Activated CD4-positive, alpha-beta T cell treated with anti-CD3 and anti-CD28 coated beads, Interleukin-2, amount 10 ng/mL, durations not matched to agents 24 days and 14 days (primary cell): ENCODE measurements around the gene IL20RB. TPM values are rescaled to one million over a fixed set of nuclear protein-coding genes. Genes with fewer than 3 reads are reported as not detected.
"Not testable (repeated sequence)": the region's sequence is repeated elsewhere in the genome, so short reads cannot be mapped to it uniquely, and the experiment has no call there.

Experiments used
- DNase-seq: peaks from one replicate; pipeline ENCODE4 v3.0.0; 2022
- H3K27ac Mint-ChIP-seq: one replicate; pipeline ENCODE4 v1.8.0; 2022; ENCODE audit warnings: mild to moderate bottlenecking, mixed read lengths
- H3K27me3 Mint-ChIP-seq: one replicate; pipeline ENCODE4 v1.8.0; 2022; ENCODE audit warnings: mixed read lengths
- H3K36me3 Mint-ChIP-seq: one replicate; pipeline ENCODE4 v1.8.0; 2022; ENCODE audit warnings: low read depth, mild to moderate bottlenecking, mixed read lengths
- H3K4me1 Mint-ChIP-seq: one replicate; pipeline ENCODE4 v1.8.0; 2021; ENCODE audit warnings: mixed read lengths
- H3K4me3 Mint-ChIP-seq: one replicate; pipeline ENCODE4 v1.8.0; 2022; ENCODE audit warnings: mild to moderate bottlenecking, moderate library complexity, mixed read lengths
- H3K9me3 Mint-ChIP-seq: one replicate; pipeline ENCODE4 v1.8.0; 2021; ENCODE audit warnings: mixed read lengths
- intact Hi-C: fragments of 100-400 bp; cut with micrococcal nuclease; formaldehyde crosslinking; loops from one replicate; pipeline ENCODE4 v1.15.1; 2023
- total RNA-seq: library from RNA; stranded (reverse); gene quantifications from 2 replicates; pipeline ENCODE4 v1.2.3, GENCODE V29; 2022

IL20RB gene
- total RNA-seq, 1 donor from 2014 or later, result 1.8 TPM

GRCh38 chr3:136982033-136982432, 24.2 kb downstream of the IL20RB start:
- no peaks in the 10 kb centered on the region for H3K4me1 Mint-ChIP-seq
- no peaks in the 10 kb centered on the region for H3K36me3 Mint-ChIP-seq
- H3K27ac Mint-ChIP-seq, result no peak overlapping the region
- peaks cover under 1% of the 10 kb centered on the region for H3K9me3 Mint-ChIP-seq
- H3K4me3 Mint-ChIP-seq, result no peak overlapping the region
- intact Hi-C loops, result no loop called here
- no peak for DNase-seq
- no peaks in the 10 kb centered on the region for H3K27me3 Mint-ChIP-seq

- intact Hi-C loops, result no loop called here
- Mint-ChIP-seq H3K27me3 (no peaks in the 10 kb centered on the region), H3K27ac (no peak overlapping the region), H3K36me3 (no peaks in the 10 kb centered on the region), H3K4me3 (no peak overlapping the region), H3K4me1 (no peaks in the 10 kb centered on the region), H3K9me3 (no peaks in the 10 kb centered on the region)
- no peak for DNase-seq
These were observed 24.8 kb downstream of the IL20RB start for GRCh38 chr3:136982520-136983138.

GRCh38 chr3:136984837-136985236, 27.1 kb downstream of the IL20RB start:
- H3K36me3 Mint-ChIP-seq, result no peaks in the 10 kb centered on the region
- intact Hi-C loops, result no loop called here

GRCh38 chr3:136987398-136987980, 29.7 kb downstream of the IL20RB start:
- H3K9me3 Mint-ChIP-seq, intact Hi-C loops, DNase-seq, H3K4me1 Mint-ChIP-seq, H3K27ac Mint-ChIP-seq, H3K27me3 Mint-ChIP-seq, H3K36me3 Mint-ChIP-seq, H3K4me3 Mint-ChIP-seq: not testable (repeated sequence)

More at GRCh38 chr3:136984837-136985236, 27.1 kb downstream of the IL20RB start:
- Mint-ChIP-seq H3K9me3 (no peaks in the 10 kb centered on the region), H3K4me3 (no peak overlapping the region), H3K27ac (no peak overlapping the region), H3K4me1 (no peaks in the 10 kb centered on the region), H3K27me3 (no peaks in the 10 kb centered on the region)
- DNase-seq, result peak; percentile 46

- no peaks in the 10 kb centered on the region for H3K9me3 Mint-ChIP-seq
- H3K27ac Mint-ChIP-seq, result no peak overlapping the region
- no peaks in the 10 kb centered on the region for H3K4me1 Mint-ChIP-seq
- intact Hi-C loops, result no loop called here
- no peaks in the 10 kb centered on the region for H3K27me3 Mint-ChIP-seq
- peak; percentile 40 for DNase-seq
- H3K4me3 Mint-ChIP-seq, result no peak overlapping the region
- H3K36me3 Mint-ChIP-seq, result no peaks in the 10 kb centered on the region
These were observed 30.9 kb downstream of the IL20RB start for GRCh38 chr3:136988651-136989050.

GRCh38 chr3:136989781-136990524, 32.2 kb downstream of the IL20RB start:
- H3K27me3 Mint-ChIP-seq, result no peaks in the 10 kb centered on the region
- no peaks in the 10 kb centered on the region for H3K36me3 Mint-ChIP-seq
- H3K4me1 Mint-ChIP-seq, result peaks cover 1% of the 10 kb centered on the region
- no peaks in the 10 kb centered on the region for H3K9me3 Mint-ChIP-seq
- H3K4me3 Mint-ChIP-seq, result no peak overlapping the region
- no peak overlapping the region for H3K27ac Mint-ChIP-seq
- intact Hi-C loops, result no loop called here
- peak; percentile 50 for DNase-seq

GRCh38 chr3:136990826-136991225, 33.0 kb downstream of the IL20RB start:
- Mint-ChIP-seq H3K9me3 (no peaks in the 10 kb centered on the region), H3K4me3 (no peak overlapping the region), H3K27me3 (no peaks in the 10 kb centered on the region), H3K36me3 (no peaks in the 10 kb centered on the region), H3K27ac (no peak overlapping the region), H3K4me1 (peaks cover 5% of the 10 kb centered on the region)
- intact Hi-C loops, result no loop called here
- DNase-seq, result peak; percentile 46

GRCh38 chr3:136992115-136992514, 34.3 kb downstream of the IL20RB start:
- intact Hi-C loops, result no loop called here
- peak; percentile 51 for DNase-seq
- Mint-ChIP-seq H3K36me3 (no peaks in the 10 kb centered on the region), H3K27ac (no peak overlapping the region), H3K9me3 (no peaks in the 10 kb centered on the region), H3K27me3 (no peaks in the 10 kb centered on the region), H3K4me1 (peaks cover 5% of the 10 kb centered on the region), H3K4me3 (no peak overlapping the region)

- Mint-ChIP-seq H3K36me3 (no peaks in the 10 kb centered on the region), H3K4me1 (peaks cover 5% of the 10 kb centered on the region), H3K27ac (no peak overlapping the region), H3K27me3 (no peaks in the 10 kb centered on the region), H3K9me3 (no peaks in the 10 kb centered on the region), H3K4me3 (no peak overlapping the region)
- intact Hi-C loops, result no loop called here
- DNase-seq, result peak; percentile 51
These were observed 37.2 kb downstream of the IL20RB start for GRCh38 chr3:136994772-136995516.

GRCh38 chr3:136995652-136996051, 37.9 kb downstream of the IL20RB start:
- Mint-ChIP-seq H3K36me3 (no peaks in the 10 kb centered on the region), H3K27me3 (no peaks in the 10 kb centered on the region), H3K4me1 (peaks cover 5% of the 10 kb centered on the region), H3K27ac (no peak overlapping the region), H3K9me3 (peaks cover 2% of the 10 kb centered on the region), H3K4me3 (no peak overlapping the region)
- peak; percentile 47 for DNase-seq
- intact Hi-C loops, result no loop called here

GRCh38 chr3:137000039-137000438, 42.3 kb downstream of the IL20RB start:
- peaks cover 1% of the 10 kb centered on the region for H3K27me3 Mint-ChIP-seq
- intact Hi-C loops, result no loop called here
- H3K4me3 Mint-ChIP-seq, result no peak overlapping the region
- no peak overlapping the region for H3K27ac Mint-ChIP-seq
- peaks cover 3% of the 10 kb centered on the region for H3K4me1 Mint-ChIP-seq
- peaks cover 10% of the 10 kb centered on the region for H3K9me3 Mint-ChIP-seq
- H3K36me3 Mint-ChIP-seq, result no peaks in the 10 kb centered on the region
- DNase-seq, result no peak

- H3K9me3 Mint-ChIP-seq, intact Hi-C loops, H3K27ac Mint-ChIP-seq, H3K4me3 Mint-ChIP-seq, DNase-seq, H3K27me3 Mint-ChIP-seq, H3K36me3 Mint-ChIP-seq, H3K4me1 Mint-ChIP-seq: not testable (repeated sequence)
These were observed 49.6 kb downstream of the IL20RB start for GRCh38 chr3:137007376-137007775.

- H3K27ac Mint-ChIP-seq, result no peak overlapping the region
- no peak for DNase-seq
- no peaks in the 10 kb centered on the region for H3K36me3 Mint-ChIP-seq
- peaks cover 1% of the 10 kb centered on the region for H3K27me3 Mint-ChIP-seq
- intact Hi-C loops, result no loop called here
- H3K9me3 Mint-ChIP-seq, result peaks cover 6% of the 10 kb centered on the region
- peaks cover 7% of the 10 kb centered on the region for H3K4me1 Mint-ChIP-seq
- no peak overlapping the region for H3K4me3 Mint-ChIP-seq
These were observed 50.3 kb downstream of the IL20RB start for GRCh38 chr3:137008131-137008530.

GRCh38 chr3:137008976-137009375, 51.2 kb downstream of the IL20RB start:
- no peak overlapping the region for H3K27ac Mint-ChIP-seq
- no peak overlapping the region for H3K4me3 Mint-ChIP-seq

More at GRCh38 chr3:137008976-137009375, 51.2 kb downstream of the IL20RB start:
- Mint-ChIP-seq H3K4me1 (peaks cover 9% of the 10 kb centered on the region), H3K27me3 (no peaks in the 10 kb centered on the region), H3K9me3 (no peaks in the 10 kb centered on the region), H3K36me3 (no peaks in the 10 kb centered on the region)
- intact Hi-C loops, result no loop called here
- DNase-seq, result no peak
